ENCODE data around the gene SLC25A19.

Gene SLC25A19

GRCh38 chr17:75289115-75289831 lies at the start of gene SLC25A19:
Gene SLC25A19, minus strand, starts transcription at chr17:75289433. Its CDS starts 2,669 bp downstream, at chr17:75286764.
- DNase-seq: peak; percentile 71

- no peak for DNase-seq
Observed at GRCh38 chr17:75338335-75338734, 49.1 kb upstream of the SLC25A19 start.

- DNase-seq: no peak
Observed at GRCh38 chr17:75335315-75335714, 46.1 kb upstream of the SLC25A19 start.

DNA sequence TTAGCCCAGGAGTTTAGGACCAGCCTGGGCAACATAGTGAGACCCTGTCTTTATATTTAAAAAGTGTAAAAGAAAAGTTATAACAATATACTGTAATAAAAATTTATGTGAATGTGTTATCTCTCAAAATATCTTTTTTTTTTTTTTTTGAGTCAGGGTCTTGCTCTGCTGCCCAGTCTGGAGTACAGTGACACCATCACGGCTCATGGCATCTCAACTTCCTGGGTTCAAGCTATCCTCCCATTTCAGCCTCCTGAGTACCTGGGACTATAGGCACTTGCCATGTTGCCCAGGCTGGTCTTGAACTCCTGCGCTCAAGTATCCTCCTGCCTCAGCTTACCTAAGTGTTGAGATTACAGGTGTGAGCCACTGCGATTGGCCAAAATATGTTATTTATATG lies 45.5 kb upstream of the SLC25A19 start:
- DNase-seq: no peak

DNA sequence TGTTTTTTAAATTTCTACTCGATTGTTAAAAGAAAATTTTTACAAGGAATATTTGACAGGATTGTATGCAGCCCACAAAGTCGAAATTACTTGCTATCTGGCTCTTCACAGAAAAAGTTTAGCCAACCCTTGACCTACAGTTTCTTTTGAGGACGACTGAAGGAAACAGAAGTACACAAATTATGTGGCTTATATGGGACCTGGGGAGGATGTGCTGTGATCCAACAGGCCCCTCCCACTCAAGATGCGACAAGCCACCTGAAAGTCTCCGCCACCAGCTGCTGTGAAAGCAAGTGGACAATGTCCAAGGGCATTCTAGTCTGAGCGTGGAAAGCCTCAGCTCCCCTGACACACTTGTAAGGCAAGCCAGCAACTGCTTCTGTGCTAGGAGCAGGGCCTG lies 42.4 kb upstream of the SLC25A19 start:
- DNase-seq: no peak

DNA sequence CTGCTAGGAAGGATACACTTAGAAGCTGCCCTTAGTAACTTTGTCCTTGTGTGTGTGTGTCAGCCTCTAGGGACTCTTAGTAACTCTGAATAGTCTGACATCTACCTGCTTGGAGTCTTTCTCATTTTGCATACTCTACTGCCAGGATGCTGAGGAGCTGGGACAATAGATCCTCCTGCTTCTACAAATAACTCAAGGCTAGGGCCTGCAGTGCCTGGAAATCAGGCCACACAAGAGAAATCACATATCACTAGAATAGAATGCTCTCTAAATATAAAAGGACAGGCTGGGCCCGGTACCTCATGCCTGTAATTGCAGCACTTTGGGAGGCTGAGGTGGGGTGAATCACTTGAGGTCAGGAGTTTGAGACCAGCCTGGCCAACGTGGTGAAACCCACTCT lies 38.5 kb upstream of the SLC25A19 start:
- no peak for DNase-seq

DNA sequence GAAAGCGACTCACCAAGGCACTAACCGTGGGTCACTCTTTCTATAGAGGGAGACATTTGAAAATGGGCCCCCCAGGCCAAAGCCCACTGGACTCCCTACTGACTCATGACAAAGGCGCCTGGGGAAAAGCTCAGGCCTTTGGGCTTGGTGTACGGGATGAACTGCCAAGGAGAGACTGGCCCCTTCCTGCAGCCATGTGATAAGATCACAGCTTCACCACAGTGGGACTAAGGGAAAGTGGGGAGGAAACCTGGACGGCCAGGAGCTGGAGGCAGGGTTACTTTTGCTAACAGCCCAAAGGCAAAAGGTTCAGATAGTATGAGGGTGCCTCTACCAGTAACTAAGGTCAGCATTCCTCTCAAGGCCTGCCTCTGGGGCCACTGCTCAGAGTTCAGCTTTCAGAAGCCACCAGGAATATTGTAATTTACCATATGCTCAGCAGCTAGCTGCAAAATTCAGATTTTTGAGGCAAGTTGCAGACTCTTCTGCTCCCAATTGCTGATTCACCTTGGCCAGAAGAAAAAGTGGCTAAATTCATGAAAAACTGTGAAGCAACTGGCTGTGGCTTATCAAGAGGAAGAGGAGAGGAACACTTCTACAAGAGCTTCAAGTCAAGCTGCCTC lies 37.1 kb upstream of the SLC25A19 start:
- no peak for DNase-seq

DNA sequence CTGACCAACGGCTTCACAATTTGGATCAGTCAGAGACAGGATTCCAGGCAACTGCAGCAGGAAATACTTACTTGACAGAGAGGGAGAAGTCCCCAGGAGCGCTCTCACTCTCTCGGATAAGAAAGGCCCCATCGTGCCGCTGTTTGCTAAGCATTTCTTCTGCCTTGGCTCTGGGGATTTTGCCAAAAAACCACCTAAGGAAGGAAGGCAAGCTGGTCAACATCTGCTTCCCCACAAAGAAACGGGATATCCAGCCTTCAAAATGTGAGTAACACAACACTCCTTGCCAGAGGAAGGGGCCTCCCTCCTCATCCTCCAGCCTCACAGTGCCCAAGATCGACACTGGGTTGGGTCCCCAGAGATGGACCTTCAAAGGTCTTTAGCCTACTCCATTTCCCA lies 36.6 kb upstream of the SLC25A19 start:
- no peak for DNase-seq

GRCh38 chr17:75325348-75325747 lies 36.1 kb upstream of the SLC25A19 start:
- DNase-seq: no peak

- no peak for DNase-seq
Observed at GRCh38 chr17:75321506-75321905, 32.3 kb upstream of the SLC25A19 start.

GRCh38 chr17:75319904-75320691 lies 30.9 kb upstream of the SLC25A19 start:
- DNase-seq: no peak

DNA sequence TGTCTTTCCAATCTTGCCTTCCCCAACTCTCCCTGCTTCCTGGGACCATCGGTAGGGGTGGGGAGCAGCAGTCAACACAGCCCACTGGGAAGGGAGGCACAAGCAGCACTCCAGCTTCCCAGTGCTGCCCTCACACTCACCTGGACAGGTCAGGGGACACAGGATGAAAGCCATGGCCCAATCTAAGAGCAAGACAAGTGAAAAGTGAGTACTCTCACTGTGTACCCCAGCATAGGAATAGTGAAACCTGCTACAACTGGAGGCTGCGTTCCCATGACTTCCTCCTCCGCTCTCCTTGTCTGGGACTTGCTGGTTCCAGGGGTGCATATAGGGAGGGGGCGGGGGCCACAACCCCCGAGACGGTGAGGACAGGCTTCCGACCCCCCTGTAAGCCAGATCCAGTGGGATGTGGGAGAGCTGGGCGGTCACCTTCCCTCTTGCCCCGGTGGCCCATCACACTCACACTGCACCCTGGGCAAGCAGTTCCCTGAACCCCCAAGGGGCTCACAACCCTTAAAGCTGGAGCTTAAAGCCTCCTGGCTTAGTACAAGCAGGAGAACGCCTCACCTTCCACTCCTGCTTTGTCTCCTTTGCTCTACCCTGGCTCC lies 29.5 kb upstream of the SLC25A19 start:
- DNase-seq: no peak

- no peak for DNase-seq
Observed at GRCh38 chr17:75318211-75318610, 29.0 kb upstream of the SLC25A19 start.

DNA sequence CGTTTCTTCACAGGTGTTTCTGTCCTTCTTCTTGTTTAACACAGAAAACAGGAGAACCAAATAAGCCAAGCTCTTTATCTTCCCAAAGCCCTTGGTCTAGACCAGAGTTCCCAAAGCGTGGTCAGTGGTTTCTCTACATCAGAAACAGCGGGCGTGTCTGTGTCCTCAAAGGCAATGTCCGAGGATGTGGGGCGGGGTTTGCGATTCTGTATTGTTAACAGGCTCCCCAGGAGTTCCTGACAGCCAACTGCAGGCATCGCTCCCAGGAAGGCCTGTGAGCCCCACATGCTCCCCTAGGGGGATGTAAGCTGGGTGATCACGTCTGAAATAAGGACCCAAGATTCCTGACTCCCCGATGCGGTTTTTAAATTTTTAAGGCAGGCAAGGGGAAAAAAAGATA lies 28.4 kb upstream of the SLC25A19 start:
- DNase-seq: no peak

- DNase-seq: no peak
Observed at GRCh38 chr17:75316253-75316652, 27.0 kb upstream of the SLC25A19 start.

GRCh38 chr17:75315541-75316243 lies 26.5 kb upstream of the SLC25A19 start:
- DNase-seq: no peak

GRCh38 chr17:75313941-75314551 lies 24.8 kb upstream of the SLC25A19 start:
- no peak for DNase-seq

DNA sequence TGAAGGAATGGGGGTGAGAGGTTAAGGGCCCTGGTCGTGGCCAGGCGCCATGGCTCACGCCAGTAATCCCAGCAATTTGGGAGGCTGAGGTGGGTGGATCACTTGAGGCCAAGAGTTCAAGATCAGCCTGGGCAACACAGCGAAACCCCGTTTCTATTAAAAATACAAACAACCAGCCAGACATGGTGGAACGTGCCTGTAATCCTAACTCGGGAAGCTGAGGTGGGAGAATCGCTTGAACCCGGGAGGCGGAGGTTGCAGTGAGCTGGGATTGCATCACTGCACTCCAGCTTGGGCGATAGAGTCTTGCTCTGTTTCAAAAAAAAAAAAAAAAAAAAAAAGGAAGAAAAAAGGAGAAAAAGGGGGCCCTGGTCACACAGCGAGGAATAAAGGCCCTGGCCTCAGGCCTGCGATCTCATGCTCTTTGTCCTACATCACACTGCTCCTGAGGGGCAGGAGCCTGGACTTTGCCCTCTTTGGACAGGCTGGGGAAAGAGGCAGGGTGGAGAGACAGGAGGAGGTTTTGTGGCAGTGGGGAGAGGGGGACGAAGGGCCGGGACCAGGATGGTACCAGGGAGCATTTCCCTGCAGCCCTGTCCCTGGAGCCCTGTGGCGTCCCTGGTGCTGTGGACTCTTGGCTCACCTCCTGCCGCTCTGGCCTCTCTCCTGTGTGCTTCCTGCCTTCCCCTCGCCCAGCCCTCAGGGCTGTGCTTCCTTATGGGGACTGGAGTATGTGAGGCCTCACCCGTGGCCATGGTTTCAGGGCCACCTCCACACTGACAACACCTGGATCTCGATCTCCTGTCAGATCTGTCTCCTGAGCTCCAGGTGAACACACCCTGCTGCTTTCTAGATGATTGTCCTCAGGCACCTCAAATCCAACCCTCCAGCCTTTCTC lies 19.7 kb upstream of the SLC25A19 start:
- no peak for DNase-seq

DNA sequence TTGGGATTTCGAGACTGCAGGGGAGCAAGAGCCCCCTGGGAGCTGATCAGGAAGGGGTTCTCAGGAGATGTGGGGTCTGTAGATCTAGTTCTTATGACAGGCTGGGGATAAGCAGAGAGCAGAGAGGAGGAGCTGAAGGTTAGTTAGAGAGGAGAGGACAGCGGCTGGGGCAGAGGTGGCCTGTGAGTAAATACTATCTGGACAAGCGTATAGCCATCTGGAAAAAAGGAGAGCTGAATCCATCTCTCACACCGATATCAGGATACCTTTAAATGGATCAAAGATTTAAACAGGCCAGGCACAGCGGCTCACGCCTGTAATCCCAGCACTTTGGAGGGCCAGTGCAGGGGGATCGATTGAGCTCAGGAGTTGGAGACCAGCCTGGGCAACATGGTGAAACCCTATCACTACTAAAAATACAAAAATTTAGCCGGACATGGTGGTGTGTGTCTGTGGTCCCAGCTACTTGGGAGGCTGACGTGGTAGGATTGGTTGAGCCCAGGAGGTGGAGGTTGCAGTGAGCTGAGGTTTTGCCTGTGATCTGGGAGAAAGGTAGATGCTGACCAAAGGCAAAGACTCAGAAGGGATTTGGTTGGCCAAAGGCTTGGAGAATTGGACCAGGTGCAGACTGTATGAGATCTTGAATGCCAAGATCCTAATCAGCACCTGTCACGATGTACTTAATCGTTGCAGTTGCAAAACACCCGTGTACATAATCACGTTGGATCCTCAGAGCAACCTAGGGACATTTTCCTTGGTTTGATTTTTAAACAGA lies 18.9 kb upstream of the SLC25A19 start:
- no peak for DNase-seq

DNA sequence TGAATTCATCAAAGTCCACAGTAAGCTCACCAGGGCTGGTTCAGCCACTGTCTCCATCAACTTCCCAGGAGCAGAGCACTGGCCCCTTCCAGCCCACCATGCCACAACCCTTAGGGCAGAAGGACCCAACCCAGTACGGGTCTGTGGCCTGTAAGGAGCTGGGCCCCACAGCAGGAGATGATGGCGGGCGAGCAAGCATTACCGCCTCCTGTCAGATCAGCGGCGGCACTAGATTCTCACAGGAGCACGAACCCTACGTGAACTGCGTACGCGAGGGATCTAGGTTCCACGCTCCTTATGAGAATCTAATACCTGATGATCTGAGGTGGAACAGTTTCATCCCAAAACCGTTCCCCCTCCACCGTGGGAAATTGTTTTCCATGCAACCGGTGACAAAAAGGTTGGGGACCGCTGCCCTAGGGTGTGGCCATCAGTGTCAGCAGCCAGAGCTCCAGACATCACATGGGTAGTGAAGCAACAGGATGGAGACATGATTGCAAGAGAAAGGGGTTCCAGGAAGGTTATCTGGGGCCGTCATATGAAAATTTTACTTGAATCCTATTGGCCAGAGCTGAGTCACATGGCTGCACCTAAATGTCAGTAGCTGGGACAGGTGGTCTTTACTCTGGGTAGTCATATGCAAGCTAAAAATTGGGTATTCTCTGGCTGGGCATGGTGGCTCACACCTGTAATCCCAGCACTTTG lies 12.4 kb upstream of the SLC25A19 start:
- no peak for DNase-seq
